ENCODE data around the gene COL27A1. TPM values are rescaled to one million over a fixed set of nuclear protein-coding genes. Genes with fewer than 3 reads are reported as not detected.

COL27A1 gene
- total RNA-seq, 1 experiment from 2014 or later, result 12.0 TPM

DNA sequence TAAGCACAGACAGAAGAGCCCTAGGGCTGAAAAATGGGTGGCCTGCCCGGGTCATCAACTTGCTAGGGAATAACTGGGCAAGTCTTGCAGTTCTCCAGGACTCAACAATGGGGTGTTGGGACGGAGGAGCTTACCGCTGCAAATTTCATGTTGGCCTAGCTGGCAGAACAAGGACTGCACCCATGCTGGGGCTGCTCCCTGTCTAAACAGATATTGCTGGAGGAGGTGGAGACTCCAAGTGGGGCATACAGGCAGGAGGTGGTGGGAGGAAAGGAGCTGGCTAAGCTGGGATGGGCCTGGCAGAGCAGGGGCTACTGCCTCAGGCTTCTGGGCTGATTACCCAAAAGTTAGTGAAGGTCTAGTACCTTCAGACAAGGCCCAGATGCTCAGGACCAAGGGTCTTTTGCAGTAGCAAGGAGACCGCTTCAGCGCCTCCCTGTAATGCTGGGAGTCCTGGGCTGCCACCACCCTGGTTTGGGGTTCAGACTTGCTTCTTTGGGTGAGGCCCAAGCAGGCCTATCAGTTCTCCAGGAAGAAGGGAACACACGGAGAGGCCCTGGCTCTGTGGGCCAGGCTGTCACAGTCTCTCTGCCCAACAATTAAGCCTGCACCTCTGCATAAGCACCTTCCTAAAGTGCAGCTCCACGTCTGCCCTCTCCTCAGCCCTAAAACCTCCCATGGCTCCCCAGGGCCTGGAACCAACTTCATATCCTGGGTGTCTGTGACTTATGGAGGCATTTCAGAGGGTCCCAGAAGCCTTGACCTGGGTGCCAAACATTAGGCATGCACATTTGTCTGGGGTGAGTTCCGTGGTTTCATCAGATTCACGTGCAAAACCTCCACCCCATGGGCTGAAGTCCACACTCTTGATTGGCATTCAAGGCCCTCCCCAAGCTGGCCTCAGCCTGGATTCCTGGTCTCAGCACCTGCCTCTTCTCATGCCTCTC is 32.0 kb upstream of the COL27A1 start:
- no peak overlapping the region for H3K4me2 ChIP-seq (ENCODE audit: low read length)
- no TSS peak for BruUV-seq (replicated peaks)
- H3K79me2 ChIP-seq (ENCODE audit: insufficient read depth, low read length), result no peaks in the 10 kb centered on the region
- H2AFZ ChIP-seq (ENCODE audit: low read depth, low read length, poor library complexity, severe bottlenecking), result no peak overlapping the region
- ChIA-PET POLR2A (no interaction called here), RAD21 (ENCODE audit: low non-redundant PET in 1 of 2, low total read pairs in 2 of 2, uncharacterized antibody in 2 of 2, unreplicated experiment in 2 of 2) (no interaction called here), CTCF (no interaction called here)
- H4K20me1 ChIP-seq (ENCODE audit: insufficient read depth), result no peaks in the 10 kb centered on the region
- no peak for TF ChIP-seq JUND (IDR thresholded peaks at IDR 0.05)
- no peak for TF ChIP-seq EZH2 (IDR thresholded peaks at IDR 0.05)
- no peak for TF ChIP-seq ZNF274 (IDR thresholded peaks at IDR 0.05; ENCODE audit: low read depth, low read length)
- TF ChIP-seq POLR2AphosphoS5 (IDR thresholded peaks at IDR 0.05; ENCODE audit: low read depth, low read length), result no peak
- TF ChIP-seq, protein P1, sequence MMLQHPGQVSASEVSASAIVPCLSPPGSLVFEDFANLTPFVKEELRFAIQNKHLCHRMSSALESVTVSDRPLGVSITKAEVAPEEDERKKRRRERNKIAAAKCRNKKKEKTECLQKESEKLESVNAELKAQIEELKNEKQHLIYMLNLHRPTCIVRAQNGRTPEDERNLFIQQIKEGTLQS (IDR thresholded peaks at IDR 0.05), result no peak
- TF ChIP-seq CEBPB (IDR thresholded peaks at IDR 0.05; ENCODE audit: low read depth), result no peak
- no peak for TF ChIP-seq EZH2phosphoT487 (IDR thresholded peaks at IDR 0.05; ENCODE audit: borderline replicate concordance)
- TF ChIP-seq, protein P2, sequence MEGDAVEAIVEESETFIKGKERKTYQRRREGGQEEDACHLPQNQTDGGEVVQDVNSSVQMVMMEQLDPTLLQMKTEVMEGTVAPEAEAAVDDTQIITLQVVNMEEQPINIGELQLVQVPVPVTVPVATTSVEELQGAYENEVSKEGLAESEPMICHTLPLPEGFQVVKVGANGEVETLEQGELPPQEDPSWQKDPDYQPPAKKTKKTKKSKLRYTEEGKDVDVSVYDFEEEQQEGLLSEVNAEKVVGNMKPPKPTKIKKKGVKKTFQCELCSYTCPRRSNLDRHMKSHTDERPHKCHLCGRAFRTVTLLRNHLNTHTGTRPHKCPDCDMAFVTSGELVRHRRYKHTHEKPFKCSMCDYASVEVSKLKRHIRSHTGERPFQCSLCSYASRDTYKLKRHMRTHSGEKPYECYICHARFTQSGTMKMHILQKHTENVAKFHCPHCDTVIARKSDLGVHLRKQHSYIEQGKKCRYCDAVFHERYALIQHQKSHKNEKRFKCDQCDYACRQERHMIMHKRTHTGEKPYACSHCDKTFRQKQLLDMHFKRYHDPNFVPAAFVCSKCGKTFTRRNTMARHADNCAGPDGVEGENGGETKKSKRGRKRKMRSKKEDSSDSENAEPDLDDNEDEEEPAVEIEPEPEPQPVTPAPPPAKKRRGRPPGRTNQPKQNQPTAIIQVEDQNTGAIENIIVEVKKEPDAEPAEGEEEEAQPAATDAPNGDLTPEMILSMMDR (IDR thresholded peaks at IDR 0.05 in 2 of 3, conservative IDR thresholded peaks at IDR 0.05 in 1 of 3; ENCODE audit: borderline replicate concordance in 1 of 3, insufficient read depth in 1 of 3, low read depth in 2 of 3, low read length in 2 of 3), result no peak
- TF ChIP-seq, protein P3, sequence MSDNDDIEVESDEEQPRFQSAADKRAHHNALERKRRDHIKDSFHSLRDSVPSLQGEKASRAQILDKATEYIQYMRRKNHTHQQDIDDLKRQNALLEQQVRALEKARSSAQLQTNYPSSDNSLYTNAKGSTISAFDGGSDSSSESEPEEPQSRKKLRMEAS (IDR thresholded peaks at IDR 0.05), result no peak
- TF ChIP-seq TCF7L2 (IDR thresholded peaks at IDR 0.05; ENCODE audit: borderline replicate concordance, extremely low read depth, insufficient read depth, insufficient read length), result no peak
- TF ChIP-seq YY1 (IDR thresholded peaks at IDR 0.05; ENCODE audit: extremely low read depth, insufficient replicate concordance, low read depth, low read length), result no peak
- no peak for TF ChIP-seq RAD21 (IDR thresholded peaks at IDR 0.05; ENCODE audit: low read depth)
- no peak for TF ChIP-seq CBX3 (IDR thresholded peaks at IDR 0.05; ENCODE audit: low read depth)
- TF ChIP-seq ZFX (IDR thresholded peaks at IDR 0.05), result no peak
- no peak for TF ChIP-seq EGR1 (IDR thresholded peaks at IDR 0.05; ENCODE audit: low read depth)
- TF ChIP-seq SP1 (IDR thresholded peaks at IDR 0.05; ENCODE audit: low read depth), result no peak
- TF ChIP-seq SRF (IDR thresholded peaks at IDR 0.05; ENCODE audit: low read depth), result no peak
- TF ChIP-seq ELF1 (IDR thresholded peaks at IDR 0.05; ENCODE audit: borderline replicate concordance, low read depth), result no peak
- TF ChIP-seq FOSL1 (IDR thresholded peaks at IDR 0.05; ENCODE audit: low read depth), result no peak
- TF ChIP-seq POLR2A (IDR thresholded peaks at IDR 0.05; ENCODE audit: borderline replicate concordance, extremely low read depth, insufficient read depth, insufficient read length), result no peak
- no peaks in the 10 kb centered on the region for H3K9me2 ChIP-seq (ENCODE audit: insufficient read depth)
- no peaks in the 10 kb centered on the region for H3K36me3 ChIP-seq (ENCODE audit: control insufficient read depth in 1 of 2, insufficient read depth in 2 of 2, low read length in 2 of 2)
- DNase-seq (ENCODE audit: low read depth, low spot score) (no peak), ATAC-seq (no peak)
- no peak overlapping the region for H3K9ac ChIP-seq (ENCODE audit: low read length)
- no peak overlapping the region for H3K27ac ChIP-seq (ENCODE audit: low read depth, low read length)
- no peak overlapping the region for H3K4me3 ChIP-seq (replicated peaks in 1 of 2; ENCODE audit: low read depth in 1 of 2, low read length in 2 of 2)
- intact Hi-C loops (cut with micrococcal nuclease), result no loop called here
- peaks cover 0 to 7% of the 10 kb centered on the region in 2 experiments; a peak in 1 of 4 replicates for H3K9me3 ChIP-seq (ENCODE audit: control insufficient read depth in 1 of 2, insufficient read depth in 1 of 2, low read depth in 1 of 2, low read length in 2 of 2)
- peaks cover 9% of the 10 kb centered on the region; the same call in 1 of the 2 replicates for H3K27me3 ChIP-seq (ENCODE audit: insufficient read depth, low read length)
- no peaks in the 10 kb centered on the region for H3K4me1 ChIP-seq (ENCODE audit: control insufficient read depth in 1 of 2, insufficient read depth in 2 of 2, low read length in 2 of 2)

All from HCT116 (cell line).